Lower lobe of right lung (tissue), 2 donors: ENCODE measurements around the gene TMUB1. TPM values are rescaled to one million over a fixed set of nuclear protein-coding genes. Genes with fewer than 3 reads are reported as not detected.

Experiments used
- ATAC-seq, 2 donors: fragments of 200-7000 bp; cut with Tn5 transposase; one replicate each; pipeline ENCODE4 v1.9.1; 2020 to 2022; ENCODE audit warnings: mild to moderate bottlenecking in 2 of 2, moderate library complexity in 2 of 2
- DNase-seq: peaks from one replicate; pipeline ENCODE4 v3.0.0-alpha.2; 2020
- H3K27ac ChIP-seq: fragments of 200-600 bp; one replicate; pipeline ENCODE4 v1.8.0; 2022
- H3K27me3 ChIP-seq: fragments of 200-600 bp; one replicate; pipeline ENCODE4 v1.8.0; 2022; ENCODE audit warnings: low read depth
- H3K36me3 ChIP-seq: fragments of 200-600 bp; one replicate; pipeline ENCODE4 v1.8.0; 2022; ENCODE audit warnings: mild to moderate bottlenecking
- H3K4me1 ChIP-seq: fragments of 200-600 bp; one replicate; pipeline ENCODE4 v1.8.0; 2022
- H3K4me3 ChIP-seq: fragments of 200-600 bp; one replicate; pipeline ENCODE4 v1.8.0; 2022; ENCODE audit warnings: mild to moderate bottlenecking
- H3K9me3 ChIP-seq: fragments of 200-600 bp; one replicate; pipeline ENCODE4 v1.8.0; 2022
- intact Hi-C: fragments of 100-400 bp; cut with DNase I; formaldehyde crosslinking; loops from one replicate; pipeline ENCODE4 v1.11.0; 2022
- total RNA-seq: library from RNA; stranded (reverse); fragmentation: NEBNext Ultra II Directional; extraction: Animal tissue kit (Norgen Biotek cat#: 25700); gene quantifications from one replicate; pipeline ENCODE4 v1.2.1, GENCODE V29; 2021
- TF ChIP-seq, protein P1 (sequence below): fragments of 200-600 bp; IDR thresholded peaks from one replicate; pipeline ENCODE4 v1.8.0; 2022; ENCODE audit warnings: antibody characterized with exemption, mild to moderate bottlenecking
- donor health status: DM: no; HTN: yes; CAD: no; lungs with severe emphysema.

The TMUB1 gene
- total RNA-seq, 1 donor from 2014 or later, result 37.4 TPM

DNA sequence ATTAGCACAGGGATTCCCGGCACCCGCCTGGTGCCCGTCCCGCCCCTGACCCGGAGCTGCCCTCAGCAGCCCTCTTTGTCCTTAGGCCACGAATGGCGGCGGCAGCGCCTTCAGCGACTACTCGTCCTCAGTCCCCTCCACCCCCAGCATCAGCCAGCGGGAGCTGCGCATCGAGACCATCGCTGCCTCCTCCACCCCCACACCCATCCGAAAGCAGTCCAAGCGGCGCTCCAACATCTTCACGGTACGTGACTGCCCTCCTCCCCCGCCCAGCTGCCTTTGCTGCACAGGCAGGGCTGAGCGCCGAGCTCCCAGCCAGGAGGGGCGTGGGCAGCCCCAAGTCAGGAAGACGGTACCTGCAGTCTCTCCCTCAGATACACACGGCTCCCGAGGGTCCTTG lies 36.6 kb upstream of the TMUB1 start:
- Histone ChIP-seq H3K36me3 (peaks cover 81% of the 10 kb centered on the region), H3K9me3 (no peaks in the 10 kb centered on the region), H3K27me3 (no peaks in the 10 kb centered on the region), H3K4me1 (peaks cover 10% of the 10 kb centered on the region), H3K4me3 (no peak overlapping the region), H3K27ac (no peak overlapping the region)
- ATAC-seq, result no peak
- TF ChIP-seq, protein P1, sequence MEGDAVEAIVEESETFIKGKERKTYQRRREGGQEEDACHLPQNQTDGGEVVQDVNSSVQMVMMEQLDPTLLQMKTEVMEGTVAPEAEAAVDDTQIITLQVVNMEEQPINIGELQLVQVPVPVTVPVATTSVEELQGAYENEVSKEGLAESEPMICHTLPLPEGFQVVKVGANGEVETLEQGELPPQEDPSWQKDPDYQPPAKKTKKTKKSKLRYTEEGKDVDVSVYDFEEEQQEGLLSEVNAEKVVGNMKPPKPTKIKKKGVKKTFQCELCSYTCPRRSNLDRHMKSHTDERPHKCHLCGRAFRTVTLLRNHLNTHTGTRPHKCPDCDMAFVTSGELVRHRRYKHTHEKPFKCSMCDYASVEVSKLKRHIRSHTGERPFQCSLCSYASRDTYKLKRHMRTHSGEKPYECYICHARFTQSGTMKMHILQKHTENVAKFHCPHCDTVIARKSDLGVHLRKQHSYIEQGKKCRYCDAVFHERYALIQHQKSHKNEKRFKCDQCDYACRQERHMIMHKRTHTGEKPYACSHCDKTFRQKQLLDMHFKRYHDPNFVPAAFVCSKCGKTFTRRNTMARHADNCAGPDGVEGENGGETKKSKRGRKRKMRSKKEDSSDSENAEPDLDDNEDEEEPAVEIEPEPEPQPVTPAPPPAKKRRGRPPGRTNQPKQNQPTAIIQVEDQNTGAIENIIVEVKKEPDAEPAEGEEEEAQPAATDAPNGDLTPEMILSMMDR, result no peak
- intact Hi-C loops, result no loop called here
- DNase-seq, result no peak

DNA sequence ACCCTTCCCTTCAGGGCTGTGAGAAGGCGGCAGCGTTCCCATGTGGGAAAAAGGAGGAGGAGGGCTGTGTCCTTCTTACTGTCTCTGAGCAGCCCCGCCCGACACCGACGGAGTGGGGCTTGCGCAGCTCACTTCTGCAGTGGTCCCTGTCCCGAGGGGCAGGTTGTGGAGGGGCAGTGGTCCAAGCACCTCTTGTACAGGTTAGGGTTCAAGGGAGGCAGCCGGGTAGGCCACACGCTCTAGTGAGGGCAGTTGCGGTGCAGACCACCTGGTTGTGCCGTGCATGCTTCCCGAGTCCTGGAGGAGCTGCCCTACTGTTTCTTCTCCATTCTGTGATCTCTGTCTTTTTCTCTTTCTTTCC lies 35.7 kb upstream of the TMUB1 start:
- Histone ChIP-seq H3K4me3 (no peak overlapping the region), H3K4me1 (peaks cover 12% of the 10 kb centered on the region), H3K27ac (no peak overlapping the region), H3K36me3 (peaks cover 72% of the 10 kb centered on the region), H3K27me3 (no peaks in the 10 kb centered on the region), H3K9me3 (no peaks in the 10 kb centered on the region)
- TF ChIP-seq, protein P1, result no peak
- DNase-seq (no peak), ATAC-seq (no peak)
- intact Hi-C loops, result no loop called here

DNA sequence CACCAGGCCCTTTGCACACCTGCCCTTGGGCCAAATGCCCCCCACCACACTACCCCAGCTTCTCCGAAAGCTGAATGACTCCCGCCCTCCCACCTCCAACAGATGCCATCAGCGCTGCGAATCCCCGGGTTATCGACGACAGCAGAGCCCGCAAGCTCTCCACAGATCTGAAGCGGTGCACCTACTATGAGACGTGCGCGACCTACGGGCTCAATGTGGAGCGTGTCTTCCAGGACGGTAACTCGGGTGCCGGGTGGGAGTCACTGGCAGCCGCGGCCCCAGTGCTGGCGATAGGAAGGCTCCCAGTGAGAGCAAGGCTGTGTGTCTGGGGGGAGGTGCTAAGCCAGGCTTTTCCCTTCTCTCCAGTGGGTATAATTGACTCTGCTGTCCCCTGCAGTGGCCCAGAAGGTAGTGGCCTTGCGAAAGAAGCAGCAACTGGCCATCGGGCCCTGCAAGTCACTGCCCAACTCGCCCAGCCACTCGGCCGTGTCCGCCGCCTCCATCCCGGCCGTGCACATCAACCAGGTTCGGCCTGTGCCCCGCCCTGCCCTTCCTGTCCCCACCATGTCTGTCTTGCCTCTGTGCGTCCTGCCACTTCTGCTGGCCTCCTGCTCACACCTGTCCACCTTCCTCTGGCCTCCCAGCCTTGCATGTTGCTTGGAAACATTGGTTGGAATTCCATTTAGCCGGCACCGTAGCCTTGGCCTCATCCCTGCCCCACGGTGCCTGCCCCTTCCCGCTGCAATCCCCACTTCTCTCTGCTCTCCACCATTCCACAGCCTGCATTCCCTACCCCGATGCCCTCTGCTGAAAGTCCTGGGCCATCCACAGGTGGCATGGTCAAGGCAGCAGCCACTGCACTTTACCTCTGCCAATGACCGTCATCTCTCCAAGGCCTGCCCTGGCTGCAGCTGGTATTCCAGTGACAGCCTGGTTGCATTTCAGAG lies 35.1 kb upstream of the TMUB1 start:
- DNase-seq (no peak), ATAC-seq (no peak)
- H3K27ac ChIP-seq, result no peak overlapping the region
- peaks cover 15% of the 10 kb centered on the region for H3K4me1 ChIP-seq
- peaks cover 66% of the 10 kb centered on the region for H3K36me3 ChIP-seq
- no peaks in the 10 kb centered on the region for H3K9me3 ChIP-seq
- H3K27me3 ChIP-seq, result no peaks in the 10 kb centered on the region
- no peak overlapping the region for H3K4me3 ChIP-seq
- intact Hi-C loops, result no loop called here
- TF ChIP-seq, protein P1, result no peak

DNA sequence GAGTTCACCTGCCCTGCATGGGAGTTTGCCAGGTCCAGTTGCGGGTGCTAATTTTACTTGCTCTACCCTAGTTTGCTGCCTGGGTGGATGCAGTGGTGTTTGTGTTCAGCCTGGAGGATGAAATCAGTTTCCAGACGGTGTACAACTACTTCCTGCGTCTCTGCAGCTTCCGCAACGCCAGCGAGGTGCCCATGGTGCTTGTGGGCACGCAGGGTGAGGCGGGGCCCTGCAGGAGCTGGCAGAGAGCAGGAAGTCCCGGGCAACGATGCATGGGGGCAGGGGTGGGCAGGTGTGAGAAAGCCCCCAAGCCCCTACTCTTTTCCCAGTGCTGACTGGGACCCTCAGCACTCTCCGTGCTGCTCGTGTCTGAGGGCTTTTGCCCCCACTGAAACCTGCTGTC lies 34.3 kb upstream of the TMUB1 start:
- TF ChIP-seq, protein P1, result no peak
- H3K36me3 ChIP-seq, result peaks cover 57% of the 10 kb centered on the region
- no peaks in the 10 kb centered on the region for H3K27me3 ChIP-seq
- H3K4me3 ChIP-seq, result no peak overlapping the region
- ATAC-seq (no peak), DNase-seq (peak; percentile 52)
- H3K4me1 ChIP-seq, result peaks cover 23% of the 10 kb centered on the region
- no peak overlapping the region for H3K27ac ChIP-seq
- H3K9me3 ChIP-seq, result no peaks in the 10 kb centered on the region
- intact Hi-C loops, result no loop called here

DNA sequence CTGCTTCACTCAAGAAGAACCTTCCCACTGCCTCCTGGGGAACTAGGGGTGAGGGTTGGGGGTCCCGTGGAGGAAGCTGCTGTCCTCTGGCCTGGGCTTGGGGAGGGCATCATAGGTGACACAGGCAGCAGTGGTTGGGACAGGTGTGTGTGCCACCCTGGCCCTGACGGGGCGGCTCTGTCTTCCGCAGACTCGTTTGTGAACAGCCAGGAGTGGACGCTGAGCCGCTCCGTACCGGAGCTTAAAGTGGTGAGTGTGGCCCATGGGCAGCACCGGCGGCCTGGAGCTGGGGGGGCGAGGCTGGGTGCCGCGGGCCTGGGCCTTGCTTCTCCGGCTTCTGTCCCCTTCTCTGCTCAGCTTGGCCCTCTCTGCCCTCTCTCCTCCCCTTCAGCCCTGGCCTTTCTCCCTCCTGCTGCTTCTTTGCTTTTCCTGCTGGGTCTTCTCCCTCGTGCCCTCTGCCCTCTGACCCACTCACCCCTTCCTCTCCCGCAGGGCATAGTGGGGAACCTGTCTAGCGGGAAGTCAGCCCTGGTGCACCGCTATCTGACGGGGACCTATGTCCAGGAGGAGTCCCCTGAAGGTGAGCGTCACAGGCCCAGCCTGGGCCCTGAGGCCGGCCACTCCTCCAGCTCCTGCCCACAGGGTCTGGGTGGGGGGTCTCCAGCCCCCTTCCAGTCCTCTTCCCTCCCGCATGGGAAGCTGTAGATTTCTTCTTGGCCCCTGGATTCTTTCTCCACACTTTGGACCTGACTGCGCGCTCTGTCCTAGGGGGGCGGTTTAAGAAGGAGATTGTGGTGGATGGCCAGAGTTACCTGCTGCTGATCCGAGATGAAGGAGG lies 33.5 kb upstream of the TMUB1 start:
- no peaks in the 10 kb centered on the region for H3K9me3 ChIP-seq
- peaks cover 23% of the 10 kb centered on the region for H3K4me1 ChIP-seq
- H3K4me3 ChIP-seq, result peak overlapping the region; percentile 49
- intact Hi-C loops, result no loop called here
- peak overlapping the region; percentile 72 for H3K27ac ChIP-seq
- no peaks in the 10 kb centered on the region for H3K27me3 ChIP-seq
- ATAC-seq, result peak; percentile 4 to 13
- H3K36me3 ChIP-seq, result peaks cover 50% of the 10 kb centered on the region
- TF ChIP-seq, protein P1, result no peak
- peak; percentile 42 for DNase-seq
